B cell (primary cell): ENCODE results near the gene SLC19A1.

Experiments
- CTCF ChIP-seq: fragments of 200-600 bp; IDR thresholded peaks from one replicate; pipeline ENCODE4 v1.8.0; 2022; ENCODE audit warnings: antibody characterized with exemption, mild to moderate bottlenecking
- EZH2 ChIP-seq: IDR thresholded peaks from 2 replicates; pipeline ENCODE4 v1.6.1; 2012; ENCODE audit warnings: borderline replicate concordance, low read depth, mild to moderate bottlenecking, moderate library complexity, low read length; ENCODE audit not compliant: insufficient read depth, poor library complexity, severe bottlenecking

- TF ChIP-seq CTCF = no peak
- TF ChIP-seq EZH2 = no peak
These were observed 20.7 kb upstream of the SLC19A1 start for GRCh38 chr21:45562965-45563364.
